Measurements from ENCODE around the gene USP40.

Gene USP40

GRCh38 chr2:233448575-233448974, 118.0 kb downstream of the USP40 start:
- no peak overlapping the region for H3K4me3 ChIP-seq (ENCODE audit: low read depth, low read length)
- no peaks in the 10 kb centered on the region for H3K27me3 ChIP-seq (ENCODE audit: insufficient read depth, low read depth, severe bottlenecking)
- no peak overlapping the region; the same call in 1 of the 2 replicates for H3K27ac ChIP-seq
- H3K36me3 ChIP-seq: peaks cover 11% of the 10 kb centered on the region
- no peak for DNase-seq
- no peak for TF ChIP-seq CTCF (IDR thresholded peaks at IDR 0.05; ENCODE audit: low read depth, low read length)
- no peaks in the 10 kb centered on the region for H3K9me3 ChIP-seq (ENCODE audit: severe bottlenecking)

- DNase-seq: peak; percentile 62
- no peaks in the 10 kb centered on the region for H3K9me3 ChIP-seq (ENCODE audit: severe bottlenecking)
- H3K4me3 ChIP-seq (ENCODE audit: low read depth, low read length): no peak overlapping the region
- H3K27ac ChIP-seq: peak overlapping the region; percentile 20
- H3K27me3 ChIP-seq (ENCODE audit: insufficient read depth, low read depth, severe bottlenecking): no peaks in the 10 kb centered on the region
- TF ChIP-seq CTCF (IDR thresholded peaks at IDR 0.05; ENCODE audit: low read depth, low read length): peak; percentile 63
- peaks cover 11% of the 10 kb centered on the region for H3K36me3 ChIP-seq
Observed at GRCh38 chr2:233448220-233448559, 118.4 kb downstream of the USP40 start.

GRCh38 chr2:233447506-233448219, 118.9 kb downstream of the USP40 start:
- no peak overlapping the region for H3K4me3 ChIP-seq (ENCODE audit: low read depth, low read length)
- no peaks in the 10 kb centered on the region for H3K9me3 ChIP-seq (ENCODE audit: severe bottlenecking)
- H3K27me3 ChIP-seq (ENCODE audit: insufficient read depth, low read depth, severe bottlenecking): no peaks in the 10 kb centered on the region
- TF ChIP-seq CTCF (IDR thresholded peaks at IDR 0.05; ENCODE audit: low read depth, low read length): no peak
- peak overlapping the region; percentile 20 for H3K27ac ChIP-seq
- DNase-seq: peak; percentile 61
- peaks cover 14% of the 10 kb centered on the region for H3K36me3 ChIP-seq

GRCh38 chr2:233446606-233447305, 119.8 kb downstream of the USP40 start:
- Histone ChIP-seq H3K36me3 (peaks cover 11% of the 10 kb centered on the region), H3K27me3 (ENCODE audit: insufficient read depth, low read depth, severe bottlenecking) (no peaks in the 10 kb centered on the region), H3K27ac (peak overlapping the region; percentile 57), H3K9me3 (ENCODE audit: severe bottlenecking) (no peaks in the 10 kb centered on the region), H3K4me3 (ENCODE audit: low read depth, low read length) (no peak overlapping the region)
- TF ChIP-seq CTCF (IDR thresholded peaks at IDR 0.05; ENCODE audit: low read depth, low read length): no peak
- no peak for DNase-seq

- Histone ChIP-seq H3K4me3 (ENCODE audit: low read depth, low read length) (no peak overlapping the region), H3K27me3 (ENCODE audit: insufficient read depth, low read depth, severe bottlenecking) (no peaks in the 10 kb centered on the region), H3K27ac (no peak overlapping the region), H3K36me3 (peaks cover 11% of the 10 kb centered on the region), H3K9me3 (ENCODE audit: severe bottlenecking) (no peaks in the 10 kb centered on the region)
- no peak for TF ChIP-seq CTCF (IDR thresholded peaks at IDR 0.05; ENCODE audit: low read depth, low read length)
- no peak for DNase-seq
Observed at GRCh38 chr2:233446121-233446520, 120.5 kb downstream of the USP40 start.

Data from WERI-Rb-1 (cell line).